Activated CD4-positive, alpha-beta T cell treated with anti-CD3 and anti-CD28 coated beads for 1 hour (primary cell): Measurements from ENCODE around the gene RABAC1.
"Not testable (repeated sequence)": the region's sequence is repeated elsewhere in the genome, so short reads cannot be mapped to it uniquely, and the experiment has no call there.

Source experiments
- DNase-seq: peaks from one replicate; pipeline ENCODE4 v3.0.0-alpha.2; 2020

The RABAC1 gene, protein sequence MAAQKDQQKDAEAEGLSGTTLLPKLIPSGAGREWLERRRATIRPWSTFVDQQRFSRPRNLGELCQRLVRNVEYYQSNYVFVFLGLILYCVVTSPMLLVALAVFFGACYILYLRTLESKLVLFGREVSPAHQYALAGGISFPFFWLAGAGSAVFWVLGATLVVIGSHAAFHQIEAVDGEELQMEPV

DNA sequence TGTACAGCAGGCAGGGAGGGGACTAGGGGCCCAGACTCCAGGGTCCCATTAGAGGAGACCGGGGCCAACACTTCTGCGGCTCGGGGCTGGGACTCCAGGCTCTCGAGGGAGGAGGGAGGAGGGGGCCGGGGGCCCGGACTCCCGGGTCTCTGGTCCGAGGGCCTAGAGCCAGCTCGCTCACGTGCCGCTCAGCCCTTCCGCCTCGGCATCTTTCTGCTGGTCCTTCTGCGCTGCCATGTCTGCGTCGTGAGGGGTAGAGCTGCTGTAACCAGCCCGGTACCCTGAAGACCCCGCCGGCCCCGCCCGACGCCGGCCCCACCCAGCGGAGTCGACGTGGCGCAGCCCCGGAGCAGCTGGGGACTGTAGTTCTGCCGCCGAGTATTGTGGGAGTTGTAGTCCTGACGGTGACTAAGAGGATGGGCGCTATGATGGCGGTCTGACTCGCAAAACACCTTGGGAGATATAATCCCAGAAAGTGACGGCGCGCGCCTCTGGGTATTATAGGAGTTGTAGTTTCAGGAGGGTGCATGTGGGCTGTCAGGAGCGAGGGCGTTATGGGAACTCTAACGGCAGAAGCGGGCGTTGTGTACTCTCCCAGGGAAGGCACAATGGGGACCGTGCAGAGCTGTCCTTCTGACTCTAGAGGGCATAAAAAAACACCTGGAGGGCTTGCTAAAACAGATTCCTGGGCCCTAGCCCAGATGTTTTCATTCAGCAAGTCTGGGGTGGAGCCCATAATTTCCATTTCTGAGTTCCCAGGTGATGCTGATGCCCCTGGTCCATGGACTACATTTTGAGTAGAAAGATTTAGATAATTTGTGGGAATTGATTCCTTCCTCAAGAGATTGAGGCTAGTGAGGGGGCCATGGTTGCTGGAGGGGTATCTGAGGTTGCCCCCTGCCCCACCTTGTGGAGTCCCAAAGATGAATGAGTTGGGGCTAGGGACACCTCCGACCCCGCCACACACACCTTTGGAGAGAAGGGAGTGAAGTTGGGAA lies at the start of gene RABAC1:
Gene RABAC1, minus strand, starts transcription at position 266 of the 998 bp plus-strand sequence. Its CDS starts 29 bp downstream, at position 237.
- peak; percentile 79 for DNase-seq

DNA sequence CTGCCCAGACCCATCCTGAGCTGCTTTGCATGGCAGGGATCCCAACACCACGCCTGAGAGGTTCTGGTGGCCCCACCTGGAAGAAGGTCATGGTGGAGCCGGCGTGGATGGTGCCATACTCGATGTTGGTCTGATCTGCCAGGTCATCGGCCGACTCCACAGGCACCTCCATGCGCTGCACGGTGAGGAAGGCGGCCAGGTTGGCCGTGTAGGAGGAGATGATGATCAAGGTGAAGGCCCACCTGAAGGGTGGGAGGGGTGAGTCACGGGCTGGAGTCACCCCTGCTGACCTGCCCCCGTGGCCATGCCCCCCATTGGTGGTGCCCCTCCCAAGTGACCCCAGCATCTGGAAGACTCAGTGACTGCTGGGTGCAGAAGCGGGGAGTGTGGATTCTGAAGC lies 47.4 kb upstream of the RABAC1 start:
- DNase-seq: no peak

DNA sequence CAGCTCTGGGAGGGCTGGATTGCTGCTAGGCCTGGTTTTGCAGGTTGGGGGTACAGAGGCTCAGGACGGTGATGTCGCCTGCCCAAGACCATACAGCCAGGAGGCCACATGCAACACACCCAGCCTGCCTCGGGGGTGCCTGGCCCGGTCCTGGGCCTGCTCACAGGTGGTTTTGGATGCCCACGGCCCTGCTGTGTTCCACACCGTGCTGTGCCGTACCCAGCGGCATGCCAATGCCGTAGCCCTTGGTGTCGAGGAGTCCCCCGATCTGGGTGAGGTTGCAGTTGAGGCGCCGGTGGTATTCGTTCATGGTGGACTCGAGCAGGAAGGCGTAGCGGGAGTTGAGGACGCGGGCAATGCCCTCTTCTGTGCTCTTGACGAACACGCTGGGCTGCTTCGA lies 46.4 kb upstream of the RABAC1 start:
- no peak for DNase-seq

DNA sequence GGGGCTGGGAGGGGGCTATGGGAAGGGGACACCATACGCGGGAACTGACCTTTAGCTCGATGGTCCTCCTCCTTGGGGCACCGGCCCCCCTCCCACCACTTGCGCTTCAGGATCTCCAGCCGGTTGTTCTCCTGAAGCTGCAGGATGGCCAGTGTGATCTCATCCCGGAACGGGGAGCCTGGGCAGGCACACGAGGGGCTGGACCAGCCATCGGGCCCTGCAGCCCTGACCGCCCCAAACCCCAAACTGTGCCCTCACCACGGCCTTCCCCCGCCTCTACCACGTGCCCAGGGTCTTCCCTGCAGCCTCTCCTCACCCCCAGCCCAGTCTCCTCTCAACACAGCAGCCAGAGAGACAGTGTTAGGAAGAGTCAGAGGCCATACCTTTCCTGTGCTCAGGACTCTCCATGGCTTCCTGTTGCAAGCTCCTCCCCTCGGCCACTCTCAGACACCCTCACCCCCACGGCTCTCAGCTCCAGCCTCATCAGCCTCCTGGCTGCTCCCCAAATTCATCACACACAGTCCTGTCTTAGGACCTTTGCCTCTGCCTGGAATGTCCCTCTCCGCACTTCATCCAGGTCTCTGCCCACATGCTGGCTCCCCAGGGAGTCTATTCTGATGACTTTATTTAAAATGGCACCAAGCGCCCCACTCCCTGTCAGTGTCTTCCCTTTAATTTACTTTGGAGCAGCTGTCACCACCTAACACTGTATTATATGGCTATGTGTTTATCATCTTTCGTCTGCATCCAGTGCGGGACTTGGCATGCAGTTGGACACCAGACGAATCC lies 44.6 kb upstream of the RABAC1 start:
- DNase-seq: no peak

DNA sequence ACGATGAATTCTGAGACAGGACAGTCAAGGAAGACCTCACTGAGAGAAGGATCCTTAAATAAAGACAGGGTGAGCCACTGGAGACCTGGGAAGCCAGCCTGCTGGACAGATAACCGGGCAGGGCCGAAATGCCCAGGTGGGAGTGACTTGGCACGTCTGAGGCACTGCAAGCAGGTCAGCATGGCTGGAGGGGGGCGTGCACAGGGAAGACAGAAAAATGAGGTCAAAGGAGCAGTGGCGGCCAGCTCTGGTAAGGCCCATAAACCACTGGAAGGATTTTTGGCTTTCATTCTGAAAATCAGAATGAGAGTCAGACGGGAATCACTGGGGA lies 40.7 kb upstream of the RABAC1 start:
- DNase-seq: no peak

DNA sequence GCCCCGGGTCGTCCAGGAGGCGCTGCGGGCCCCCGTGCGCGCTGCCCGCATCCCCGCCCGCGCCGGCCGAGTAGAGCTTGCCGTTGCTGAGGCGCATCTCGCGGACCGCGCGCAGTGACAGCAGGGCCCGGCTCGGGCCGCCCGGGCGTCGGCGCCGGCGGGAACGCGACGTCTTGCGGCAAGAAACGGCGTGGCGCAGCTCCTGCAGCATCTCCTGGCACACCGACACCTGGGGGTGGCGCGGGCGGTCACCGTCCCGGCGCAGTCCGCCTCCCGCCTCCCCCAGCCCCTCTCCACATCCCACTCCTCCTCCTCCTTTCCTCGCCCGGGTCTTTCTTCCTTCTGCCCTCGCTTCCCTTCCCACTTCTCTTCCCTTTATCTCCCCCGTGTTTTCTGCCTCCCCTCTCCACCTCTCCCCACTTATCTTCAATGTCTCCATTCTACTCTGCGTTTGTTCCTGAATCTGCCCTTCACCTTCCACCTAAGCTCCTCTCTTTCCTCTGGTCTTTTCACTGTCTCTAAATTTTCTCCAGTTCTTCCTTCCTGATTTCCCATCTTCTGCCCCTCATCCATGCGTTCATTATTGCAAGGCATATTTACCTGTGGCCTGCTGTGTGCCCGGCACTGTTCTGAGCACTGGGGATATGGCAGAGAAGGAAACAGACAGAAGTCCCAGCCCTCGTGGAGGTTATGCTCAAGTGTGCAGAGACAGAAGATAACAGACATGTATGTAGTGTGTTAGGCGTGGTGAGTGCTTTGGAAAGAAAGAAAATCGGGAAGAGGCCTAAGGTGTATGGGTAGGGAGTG lies 40.2 kb upstream of the RABAC1 start:
- no peak for DNase-seq

DNA sequence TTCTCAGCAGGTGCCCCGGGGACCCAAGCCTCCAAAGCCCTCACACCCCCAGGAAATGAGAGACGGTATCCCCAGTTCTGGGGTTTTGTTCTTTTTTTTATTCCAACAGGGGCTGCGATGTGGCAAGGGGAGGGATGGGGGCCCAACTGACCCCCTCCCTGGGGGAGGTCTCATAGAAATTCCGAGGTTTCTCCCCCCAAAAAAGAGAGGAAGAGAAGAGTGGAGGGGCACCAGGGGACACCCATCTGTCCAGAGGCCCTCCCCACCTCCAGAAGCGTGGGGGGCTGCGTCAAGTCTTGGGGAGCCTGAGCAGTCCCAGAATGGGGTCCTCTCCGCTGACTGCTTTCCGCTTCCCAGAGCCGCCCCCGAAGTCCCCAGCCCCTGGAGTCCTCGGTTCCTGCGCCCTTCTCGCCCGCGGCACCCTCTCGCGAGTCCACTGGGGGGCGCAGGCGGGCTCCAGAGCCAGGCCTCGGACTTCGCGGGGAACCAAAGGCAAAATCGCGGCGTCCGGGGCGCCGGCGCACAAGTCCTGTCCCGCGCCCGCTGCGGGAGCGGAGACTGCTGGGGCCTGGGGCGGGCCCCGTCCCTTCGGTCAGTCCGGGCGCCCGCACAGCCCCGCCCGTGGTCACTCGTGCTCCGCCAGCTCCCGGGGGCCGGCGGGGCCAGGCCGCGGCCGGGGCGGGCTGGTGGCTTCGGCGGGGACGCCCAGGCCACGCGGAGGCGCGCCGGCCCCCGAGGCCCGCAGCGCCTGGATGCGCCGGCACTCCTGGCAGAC lies 39.3 kb upstream of the RABAC1 start:
- DNase-seq: no peak

DNA sequence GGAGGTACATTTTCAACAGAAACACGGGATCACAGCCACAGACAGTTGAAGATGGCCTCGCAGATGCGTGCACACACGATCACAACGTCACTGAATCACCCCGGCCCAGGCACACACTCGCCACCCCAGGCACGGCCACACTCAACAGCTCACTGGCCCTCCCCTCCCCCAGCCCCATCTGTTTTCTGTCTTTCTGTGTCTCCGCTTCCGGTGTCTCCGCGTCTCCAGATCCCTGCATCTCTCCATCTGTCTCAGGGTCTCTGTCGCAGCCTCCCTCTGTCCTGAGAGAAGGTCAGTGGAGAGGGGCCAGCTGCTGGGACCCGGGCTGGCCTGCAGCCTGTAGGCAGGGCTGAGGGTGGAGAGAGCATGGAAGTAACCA lies 38.7 kb upstream of the RABAC1 start:
- no peak for DNase-seq

DNA sequence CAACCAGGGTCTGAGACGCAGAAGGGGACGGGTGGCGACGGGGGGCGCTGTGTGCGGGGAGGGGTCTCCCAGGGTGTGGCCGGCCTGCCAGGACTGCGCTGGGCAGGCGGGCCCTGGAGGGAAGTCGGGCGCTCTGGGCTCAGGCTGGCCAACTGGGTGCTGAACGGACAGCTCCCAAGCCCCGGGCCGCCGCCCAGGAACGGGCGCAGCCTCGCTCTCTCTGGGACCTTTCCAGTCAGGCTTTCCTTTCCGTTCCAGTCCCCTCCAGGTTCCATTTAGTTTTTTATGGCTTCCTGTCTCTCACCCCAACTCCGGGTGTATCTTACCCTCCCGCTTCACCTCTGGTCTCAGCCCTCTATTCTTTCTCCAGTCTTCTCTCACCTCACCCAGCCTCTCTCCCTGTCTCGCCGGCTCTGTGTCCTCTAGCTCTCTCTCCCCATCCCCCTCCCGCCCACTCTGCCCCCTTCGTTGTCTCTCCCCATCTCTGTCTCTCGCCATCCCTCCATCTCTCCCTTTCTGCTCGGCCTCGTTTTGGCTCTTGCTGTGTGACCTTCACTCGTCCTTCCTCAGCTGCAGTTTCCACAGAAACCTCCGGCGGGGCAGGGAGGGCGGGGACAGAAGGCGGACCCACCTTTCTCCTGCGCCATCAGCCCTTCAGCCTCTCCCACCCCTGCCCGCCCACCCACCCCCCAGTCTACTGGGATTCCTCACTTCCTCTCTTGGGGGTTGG lies 38.2 kb upstream of the RABAC1 start:
- no peak for DNase-seq

DNA sequence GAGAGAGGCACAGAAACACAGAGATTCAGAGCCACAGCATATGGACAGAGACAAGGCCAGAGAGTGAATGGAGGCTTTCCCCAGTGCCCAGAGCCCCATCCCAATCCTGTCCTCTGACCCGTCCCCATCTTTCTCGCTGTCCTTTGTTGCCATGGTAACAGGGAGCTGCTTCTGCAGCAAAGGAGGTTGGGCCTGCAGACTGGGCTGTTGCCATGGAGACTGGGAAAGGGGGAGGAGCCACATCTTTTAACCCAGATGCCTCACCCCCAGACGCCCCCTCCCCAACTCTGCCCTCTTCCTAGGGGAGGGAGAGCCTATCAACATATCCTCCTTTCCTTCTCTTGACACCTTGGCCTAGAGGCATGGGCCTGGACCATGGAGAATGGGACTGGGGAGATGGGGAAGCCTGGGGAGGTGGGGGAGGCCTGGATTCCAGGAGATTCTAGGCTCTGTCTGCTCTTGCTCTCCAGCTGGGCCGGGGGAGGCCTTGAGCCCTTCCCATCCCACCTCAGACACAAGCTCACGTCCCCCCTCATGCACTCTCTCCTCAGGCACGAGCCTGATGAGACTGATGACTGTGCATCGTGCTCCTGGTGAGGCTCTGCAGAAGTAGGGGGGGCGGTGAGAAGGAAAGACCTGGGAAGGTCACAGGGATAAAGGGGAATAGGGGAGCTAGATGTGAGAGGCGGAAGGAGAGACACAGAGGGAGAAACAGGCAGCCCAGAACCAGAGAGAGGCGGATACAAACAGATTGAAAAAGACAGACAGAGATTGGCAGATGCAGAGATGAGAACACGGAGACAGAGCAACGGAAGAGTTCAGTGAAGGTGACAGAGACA lies 37.1 kb upstream of the RABAC1 start:
- DNase-seq: no peak

DNA sequence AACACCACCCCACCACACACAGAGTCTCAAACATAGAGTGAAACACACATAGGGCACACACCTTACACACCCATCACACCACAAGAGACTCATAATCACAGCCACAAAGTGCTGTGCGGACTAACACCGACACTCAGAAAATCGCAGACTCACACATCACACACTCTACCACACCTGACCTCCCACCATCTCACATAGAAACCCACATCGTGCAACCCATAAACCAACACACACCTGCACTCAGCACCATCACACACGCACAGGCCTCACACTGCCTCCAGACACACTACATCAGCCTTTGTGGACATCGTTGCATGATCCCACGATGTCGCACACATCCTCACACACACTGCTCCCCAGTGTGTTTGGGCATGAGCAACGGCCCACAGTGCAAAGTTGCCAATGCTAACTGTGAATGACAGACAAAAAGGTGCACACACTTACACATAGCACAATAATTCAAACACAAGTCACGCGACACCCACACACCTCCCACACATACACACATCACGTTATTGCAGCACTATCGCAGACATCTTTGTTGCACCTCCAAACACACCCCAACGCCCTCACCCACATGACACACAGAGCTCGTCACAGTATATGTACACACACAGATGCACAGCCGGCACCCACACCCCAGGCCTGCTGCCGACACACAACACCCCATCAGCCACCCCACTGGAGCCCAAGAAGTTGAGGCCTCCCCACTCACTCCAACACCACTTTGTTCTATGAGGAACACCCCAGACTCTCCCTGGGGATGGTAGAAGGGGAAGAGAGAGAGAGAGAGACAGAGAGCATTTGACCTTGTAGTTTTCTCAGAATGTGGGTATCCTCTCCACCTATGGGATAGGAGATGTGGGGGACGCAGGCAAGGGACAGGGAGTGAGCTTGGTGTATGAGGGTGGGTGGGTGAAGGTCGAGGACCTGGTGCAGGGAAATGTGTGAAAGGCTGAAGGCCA lies 36.2 kb upstream of the RABAC1 start:
- no peak for DNase-seq

DNA sequence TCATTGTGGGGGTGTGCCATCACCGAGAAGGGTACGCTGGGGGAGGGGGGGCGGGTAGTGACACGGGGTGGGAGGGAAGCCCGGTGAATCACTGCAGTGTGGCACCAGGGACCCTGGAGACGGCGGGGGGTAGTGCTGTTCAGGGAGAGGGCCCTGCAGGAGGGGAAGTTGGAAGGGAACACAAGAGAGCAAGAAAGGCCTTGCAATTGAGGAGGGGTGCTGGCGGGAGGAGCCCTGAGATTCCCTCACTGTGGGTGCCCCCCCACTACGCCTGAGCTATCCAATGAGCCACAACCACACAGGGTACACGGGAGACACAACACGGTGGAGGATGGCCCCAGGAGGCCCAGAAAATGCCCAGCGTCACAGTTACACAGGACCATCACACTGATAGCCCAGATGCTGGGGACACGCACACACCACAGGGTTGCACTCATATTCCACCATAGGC lies 35.4 kb upstream of the RABAC1 start:
- no peak for DNase-seq

DNA sequence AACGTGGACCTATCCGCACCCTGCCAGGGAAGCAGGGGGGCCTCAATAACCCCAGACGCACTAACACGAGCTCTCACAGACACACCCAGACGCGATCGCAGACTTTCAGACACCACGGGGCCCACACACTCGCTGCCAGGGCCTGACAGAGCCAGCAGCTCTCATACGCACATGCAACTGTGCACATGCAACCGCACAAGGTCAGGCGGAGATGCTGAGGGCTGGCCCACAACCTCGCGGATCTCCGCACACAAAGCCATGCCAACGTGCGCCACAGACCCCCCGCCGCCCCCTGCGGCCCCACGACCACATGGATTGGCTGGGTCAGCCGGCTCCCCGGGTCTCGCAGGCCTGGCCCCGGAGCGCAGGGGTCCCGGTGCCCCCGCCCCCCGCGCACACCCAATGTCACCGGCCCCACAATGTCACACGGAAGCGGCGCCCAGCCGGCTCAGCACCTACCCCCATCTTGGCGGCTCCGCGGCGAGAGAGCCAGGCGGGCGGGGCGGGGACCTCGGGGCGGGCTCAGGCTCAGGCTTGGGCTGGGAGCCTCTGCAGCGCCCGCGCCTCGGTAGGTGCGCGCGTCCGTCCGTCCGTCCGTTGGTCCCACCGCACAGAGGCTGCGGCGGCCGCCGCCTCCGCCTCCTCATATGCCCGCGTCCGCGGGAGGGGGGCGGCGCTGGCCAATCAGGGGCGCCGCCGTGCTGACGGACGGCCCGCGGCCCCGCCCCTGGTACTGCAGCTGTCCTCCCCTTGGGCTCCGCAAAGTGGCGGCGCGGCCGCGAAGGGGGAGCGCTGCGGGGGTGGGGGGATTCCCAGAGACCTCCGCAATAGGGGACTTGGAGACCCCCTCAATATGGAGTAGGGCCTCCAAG lies 34.7 kb upstream of the RABAC1 start, which contains the start of gene ATP1A3:
Gene ATP1A3, minus strand, starts transcription at position 619 of the 872 bp plus-strand sequence. Its CDS starts 154 bp downstream, at position 465.
- DNase-seq: peak; percentile 37

DNA sequence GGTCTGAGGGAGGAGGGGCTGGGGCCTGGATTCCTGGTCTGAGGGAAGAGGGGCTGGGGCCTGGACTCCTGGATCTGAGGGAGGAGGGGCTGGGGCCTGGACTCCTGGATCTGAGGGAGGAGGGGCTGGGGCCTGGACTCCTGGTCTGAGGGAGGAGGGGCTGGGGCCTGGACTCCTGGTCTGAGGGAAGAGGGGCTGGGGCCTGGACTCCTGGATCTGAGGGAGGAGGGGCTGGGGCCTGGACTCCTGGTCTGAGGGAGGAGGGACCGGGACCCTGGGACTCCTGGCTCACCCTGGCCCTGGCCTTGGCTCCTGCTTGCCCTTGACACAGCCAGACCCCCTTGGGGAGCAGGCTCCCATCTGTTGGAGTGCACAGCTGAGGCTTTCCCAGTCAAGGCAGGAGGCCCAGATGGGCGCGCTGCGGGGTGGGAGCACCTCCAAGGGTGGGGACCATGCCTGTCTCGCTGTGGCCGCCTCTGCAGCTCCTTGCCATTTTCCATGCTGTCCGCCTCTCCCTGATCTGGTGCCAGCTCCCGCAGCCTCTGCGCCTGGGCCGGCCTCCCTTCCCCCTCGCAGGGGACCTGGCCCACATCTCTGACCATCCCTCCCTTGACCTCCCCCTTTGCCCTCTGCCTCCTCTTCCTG lies 32.9 kb upstream of the RABAC1 start:
- DNase-seq: not testable (repeated sequence)

DNA sequence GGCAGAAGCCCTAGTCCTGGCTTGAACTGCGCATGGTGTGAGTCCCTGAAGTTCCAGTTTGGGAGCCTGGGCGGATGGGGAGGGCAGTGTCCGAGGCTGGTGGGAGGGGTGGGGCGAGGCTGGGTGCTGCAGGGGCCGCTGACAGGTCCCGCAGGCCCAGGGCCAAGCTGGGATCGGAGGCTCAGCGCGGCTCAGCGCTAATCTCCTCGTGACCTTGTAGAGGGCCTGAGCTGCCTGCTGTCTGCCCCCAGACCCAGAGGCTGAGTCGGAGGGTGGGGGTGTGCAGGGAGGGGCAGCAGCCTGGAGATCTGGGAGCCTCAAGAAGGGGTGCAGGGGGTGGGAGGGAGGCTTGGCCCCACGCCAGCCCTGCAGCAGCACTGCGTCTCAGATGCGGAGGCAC lies 31.9 kb upstream of the RABAC1 start:
- no peak for DNase-seq

DNA sequence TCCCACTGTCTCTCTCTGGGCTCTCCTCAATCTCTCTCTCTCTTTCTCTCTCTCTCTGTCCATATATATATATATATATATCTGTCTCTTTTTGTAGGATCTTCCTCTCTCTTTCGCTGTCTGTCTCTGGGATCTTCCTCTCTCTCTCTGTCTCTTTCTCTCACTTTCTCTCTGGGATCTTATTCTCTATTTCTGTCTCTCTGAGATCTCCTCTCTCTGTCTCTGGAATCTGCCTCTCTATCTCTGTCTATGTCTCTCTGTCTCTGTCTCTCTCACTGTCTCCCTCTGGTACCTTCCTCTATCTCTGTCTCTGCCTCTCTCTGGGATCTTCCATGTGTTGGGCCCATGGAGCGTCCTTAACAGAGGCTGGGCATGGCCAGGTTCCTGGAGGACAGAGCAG lies 31.5 kb upstream of the RABAC1 start:
- no peak for DNase-seq

DNA sequence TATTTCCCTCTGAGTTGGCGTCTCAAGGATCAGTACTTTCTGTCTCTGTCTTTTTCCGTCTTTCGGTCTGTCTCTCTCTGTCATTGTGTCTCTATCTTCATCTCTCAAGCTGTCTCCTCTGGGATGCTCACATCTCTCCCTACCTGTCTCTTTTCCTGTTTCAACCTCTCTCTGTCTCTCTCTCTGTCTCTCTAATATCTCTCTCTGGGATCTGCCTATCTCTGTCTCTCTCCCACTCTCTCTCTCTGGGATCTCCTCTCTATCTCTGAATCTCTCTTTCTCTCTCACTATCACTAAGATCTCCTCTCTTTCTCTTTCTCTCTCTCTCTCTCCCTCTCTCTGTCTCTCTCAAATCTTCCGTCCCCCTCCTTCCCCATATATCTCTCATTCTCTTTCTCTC lies 30.9 kb upstream of the RABAC1 start:
- no peak for DNase-seq
